HFF-Myc (cell line): Measurements from ENCODE around the gene SYT1.

Source experiments
- DNase-seq: peaks from one replicate; pipeline ENCODE4 v3.0.0-alpha.2; 2011; ENCODE audit warnings: low read depth; ENCODE audit errors: extremely low read depth
- H3K4me3 ChIP-seq: replicated peaks from 2 replicates; pipeline ENCODE4 v1.5.1; 2011; ENCODE audit warnings: low read depth, mild to moderate bottlenecking, control low read depth, low read length
- TF ChIP-seq, protein P1 (sequence below): IDR thresholded peaks from 2 replicates; pipeline ENCODE4 v1.5.1; 2012; ENCODE audit warnings: mild to moderate bottlenecking, low read depth, low read length, control low read depth; ENCODE audit errors: missing control alignments

SYT1 gene

DNA sequence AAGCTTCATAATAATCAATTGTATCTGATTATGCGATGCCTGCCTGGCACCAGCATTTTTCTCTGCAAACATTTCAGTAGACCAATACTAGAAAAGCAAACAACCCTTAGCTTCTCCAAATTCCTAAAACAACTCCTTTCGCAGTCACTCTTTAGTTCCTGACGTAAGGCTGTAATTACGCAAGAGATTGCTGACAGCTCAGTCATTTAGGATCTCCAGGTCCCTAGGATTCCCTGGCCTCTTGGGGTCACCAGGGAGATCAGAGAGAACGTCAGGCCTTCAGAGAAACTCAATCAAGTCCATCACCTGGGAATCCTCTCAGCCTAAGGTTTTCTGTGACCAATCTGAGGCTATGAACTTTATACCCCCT, 435.6 kb downstream of the SYT1 start:
- TF ChIP-seq, protein P1, sequence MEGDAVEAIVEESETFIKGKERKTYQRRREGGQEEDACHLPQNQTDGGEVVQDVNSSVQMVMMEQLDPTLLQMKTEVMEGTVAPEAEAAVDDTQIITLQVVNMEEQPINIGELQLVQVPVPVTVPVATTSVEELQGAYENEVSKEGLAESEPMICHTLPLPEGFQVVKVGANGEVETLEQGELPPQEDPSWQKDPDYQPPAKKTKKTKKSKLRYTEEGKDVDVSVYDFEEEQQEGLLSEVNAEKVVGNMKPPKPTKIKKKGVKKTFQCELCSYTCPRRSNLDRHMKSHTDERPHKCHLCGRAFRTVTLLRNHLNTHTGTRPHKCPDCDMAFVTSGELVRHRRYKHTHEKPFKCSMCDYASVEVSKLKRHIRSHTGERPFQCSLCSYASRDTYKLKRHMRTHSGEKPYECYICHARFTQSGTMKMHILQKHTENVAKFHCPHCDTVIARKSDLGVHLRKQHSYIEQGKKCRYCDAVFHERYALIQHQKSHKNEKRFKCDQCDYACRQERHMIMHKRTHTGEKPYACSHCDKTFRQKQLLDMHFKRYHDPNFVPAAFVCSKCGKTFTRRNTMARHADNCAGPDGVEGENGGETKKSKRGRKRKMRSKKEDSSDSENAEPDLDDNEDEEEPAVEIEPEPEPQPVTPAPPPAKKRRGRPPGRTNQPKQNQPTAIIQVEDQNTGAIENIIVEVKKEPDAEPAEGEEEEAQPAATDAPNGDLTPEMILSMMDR: no peak
- H3K4me3 ChIP-seq: no peak overlapping the region
- DNase-seq: no peak

DNA sequence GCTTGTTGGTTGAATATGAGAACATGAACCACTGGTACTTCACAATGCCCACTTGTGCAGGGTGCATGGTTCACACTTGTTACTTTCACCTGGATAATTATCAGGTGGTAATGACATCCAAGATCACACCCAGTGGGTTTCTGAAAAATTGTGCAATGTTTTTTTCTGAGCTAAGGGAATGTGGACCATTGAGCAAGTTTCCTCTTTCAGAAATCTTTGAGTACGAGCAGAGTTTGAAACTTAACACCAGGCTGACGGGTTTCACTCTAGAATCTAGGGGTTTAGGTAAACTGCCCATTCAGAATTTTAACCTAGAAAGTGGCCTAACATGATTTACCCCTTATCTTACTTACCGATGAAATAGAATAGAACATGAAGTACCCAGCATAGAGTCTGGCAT, 436.6 kb downstream of the SYT1 start:
- no peak for DNase-seq
- TF ChIP-seq, protein P1: no peak
- no peak overlapping the region for H3K4me3 ChIP-seq

GRCh38 chr12:79302162-79302814, 437.7 kb downstream of the SYT1 start:
- TF ChIP-seq, protein P1: no peak
- no peak overlapping the region for H3K4me3 ChIP-seq
- no peak for DNase-seq

DNA sequence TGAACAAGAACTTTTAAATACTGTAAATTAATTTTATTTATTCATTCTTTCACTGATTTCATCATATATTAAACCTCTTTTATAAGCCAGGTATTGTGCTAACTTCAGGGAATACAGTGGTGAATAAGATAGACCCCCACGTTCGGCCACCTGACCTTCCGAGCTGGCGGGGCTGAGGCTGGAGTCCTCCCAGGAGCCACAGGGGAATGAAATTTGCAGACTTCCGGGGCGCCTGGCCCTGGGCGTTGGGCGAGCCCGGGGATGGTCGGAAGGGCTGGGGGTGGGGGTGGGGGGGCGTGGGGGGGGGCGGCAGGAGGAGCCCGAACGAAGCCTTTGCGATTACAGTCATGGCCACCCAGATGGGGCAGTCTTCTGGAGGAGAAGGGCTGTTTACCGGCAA, 442.8 kb downstream of the SYT1 start:
- TF ChIP-seq, protein P1: no peak
- no peak overlapping the region for H3K4me3 ChIP-seq
- DNase-seq: no peak

- DNase-seq: no peak
- TF ChIP-seq, protein P1: no peak
- no peak overlapping the region for H3K4me3 ChIP-seq
These were observed 444.5 kb downstream of the SYT1 start for GRCh38 chr12:79309039-79309438.

DNA sequence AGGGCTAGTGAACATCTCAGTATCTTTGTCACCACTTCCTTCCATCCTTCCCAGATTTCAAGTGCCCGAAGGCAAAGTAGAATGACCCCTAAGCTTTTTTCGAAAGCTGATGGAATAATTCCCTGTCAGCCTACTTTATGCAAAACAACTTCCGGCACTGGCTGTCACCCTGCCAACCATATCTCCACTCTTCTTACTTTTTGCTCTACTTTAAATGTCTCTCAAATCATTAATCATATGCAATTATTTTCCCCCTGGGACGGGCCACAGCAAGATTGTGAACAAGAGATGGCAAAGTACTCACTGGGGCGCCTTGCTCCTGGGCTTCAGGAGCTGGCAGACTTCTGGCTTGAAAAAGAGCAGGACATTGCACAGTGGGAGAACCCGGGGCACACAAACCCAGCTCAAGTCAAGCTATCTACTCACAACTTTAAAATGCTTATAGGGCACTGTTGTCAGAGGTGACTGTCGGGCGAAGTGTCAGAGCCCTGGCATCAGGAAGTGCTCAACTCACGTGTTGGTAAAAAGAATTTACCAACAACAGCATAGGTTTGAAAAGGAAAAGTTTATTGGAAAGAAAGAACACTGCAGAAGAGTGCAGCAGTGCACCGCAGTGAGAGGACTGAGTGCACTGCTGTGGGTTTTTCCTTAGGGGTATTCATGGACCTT, 452.7 kb downstream of the SYT1 start:
- TF ChIP-seq, protein P1: no peak
- no peak for DNase-seq

More for the DNA sequence above, 452.7 kb downstream of the SYT1 start:
- H3K4me3 ChIP-seq: no peak overlapping the region
